HL-60 (cell line): ENCODE results near the gene LRCOL1.

ENCODE experiments used
- DNase-seq, 2 experiments: peaks; one replicate each; pipeline ENCODE4 v3.0.0-alpha.2; 2010 to 2020; ENCODE audit warnings: low read depth in 1 of 2, low spot score in 1 of 2
- H3K27ac ChIP-seq: fragments of 250-450 bp; sonication (Bioruptor Pico); replicated peaks from 2 replicates; pipeline ENCODE4 v1.5.1; 2020; ENCODE audit warnings: mild to moderate bottlenecking, moderate library complexity
- H3K27me3 ChIP-seq: fragments of 250-450 bp; sonication (Bioruptor Pico); 2 replicates; pipeline ENCODE4 v1.5.1; 2021; ENCODE audit warnings: mild to moderate bottlenecking, moderate library complexity; ENCODE audit not compliant: insufficient read depth, poor library complexity, severe bottlenecking
- H3K4me3 ChIP-seq: replicated peaks from 2 replicates; pipeline ENCODE4 v1.5.1; 2011; ENCODE audit warnings: mild to moderate bottlenecking, control low read depth, low read length; ENCODE audit not compliant: insufficient read depth
- GABPA ChIP-seq: IDR thresholded peaks from 2 replicates; pipeline ENCODE4 v1.6.1; 2012; ENCODE audit warnings: low read depth
- POLR2AphosphoS5 ChIP-seq: IDR thresholded peaks from 2 replicates; pipeline ENCODE4 v1.6.1; 2012; ENCODE audit warnings: low read depth
- REST ChIP-seq: IDR thresholded peaks from 2 replicates; pipeline ENCODE4 v1.6.1; 2012; ENCODE audit warnings: low read depth; ENCODE audit not compliant: insufficient replicate concordance
- SPI1 ChIP-seq: IDR thresholded peaks from 2 replicates; pipeline ENCODE4 v1.6.1; 2012; ENCODE audit warnings: low read depth, mild to moderate bottlenecking, borderline replicate concordance
- TF ChIP-seq, protein P1 (sequence below): IDR thresholded peaks from one replicate; pipeline ENCODE4 v1.5.1; 2011; ENCODE audit warnings: low read length, control low read depth, inconsistent platforms; ENCODE audit not compliant: insufficient read depth

LRCOL1 gene

DNA sequence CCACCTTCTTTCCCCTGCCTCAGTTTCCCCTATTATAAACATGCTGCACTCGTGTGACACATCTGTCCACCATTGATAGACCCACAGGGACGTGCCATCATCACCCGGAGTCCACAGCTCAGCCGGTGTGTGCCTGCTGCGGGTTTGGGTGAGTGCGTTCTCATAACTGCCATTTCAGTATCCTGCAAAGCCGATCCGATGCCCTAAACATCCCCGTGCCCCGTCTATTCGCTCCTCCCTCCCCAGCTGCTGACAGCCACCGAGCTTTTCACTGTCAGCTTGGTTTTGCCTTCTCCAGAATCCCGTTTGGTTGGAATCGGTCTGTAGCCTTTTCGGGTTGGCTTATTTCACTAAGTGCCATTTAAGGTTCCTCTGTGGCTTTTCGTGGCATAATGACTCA, 3.9 kb downstream of the LRCOL1 start:
- DNase-seq, result no peak
- Histone ChIP-seq H3K27me3 (peaks cover 66% of the 10 kb centered on the region), H3K27ac (no peak overlapping the region), H3K4me3 (no peak overlapping the region)
- no peak for TF ChIP-seq REST
- TF ChIP-seq, protein P1, sequence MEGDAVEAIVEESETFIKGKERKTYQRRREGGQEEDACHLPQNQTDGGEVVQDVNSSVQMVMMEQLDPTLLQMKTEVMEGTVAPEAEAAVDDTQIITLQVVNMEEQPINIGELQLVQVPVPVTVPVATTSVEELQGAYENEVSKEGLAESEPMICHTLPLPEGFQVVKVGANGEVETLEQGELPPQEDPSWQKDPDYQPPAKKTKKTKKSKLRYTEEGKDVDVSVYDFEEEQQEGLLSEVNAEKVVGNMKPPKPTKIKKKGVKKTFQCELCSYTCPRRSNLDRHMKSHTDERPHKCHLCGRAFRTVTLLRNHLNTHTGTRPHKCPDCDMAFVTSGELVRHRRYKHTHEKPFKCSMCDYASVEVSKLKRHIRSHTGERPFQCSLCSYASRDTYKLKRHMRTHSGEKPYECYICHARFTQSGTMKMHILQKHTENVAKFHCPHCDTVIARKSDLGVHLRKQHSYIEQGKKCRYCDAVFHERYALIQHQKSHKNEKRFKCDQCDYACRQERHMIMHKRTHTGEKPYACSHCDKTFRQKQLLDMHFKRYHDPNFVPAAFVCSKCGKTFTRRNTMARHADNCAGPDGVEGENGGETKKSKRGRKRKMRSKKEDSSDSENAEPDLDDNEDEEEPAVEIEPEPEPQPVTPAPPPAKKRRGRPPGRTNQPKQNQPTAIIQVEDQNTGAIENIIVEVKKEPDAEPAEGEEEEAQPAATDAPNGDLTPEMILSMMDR, result no peak
- TF ChIP-seq POLR2AphosphoS5, result no peak
- TF ChIP-seq SPI1, result no peak

- H3K27me3 ChIP-seq, result peaks cover 72% of the 10 kb centered on the region
Observed at GRCh38 chr12:132605892-132606291, 4.5 kb downstream of the LRCOL1 start.

DNA sequence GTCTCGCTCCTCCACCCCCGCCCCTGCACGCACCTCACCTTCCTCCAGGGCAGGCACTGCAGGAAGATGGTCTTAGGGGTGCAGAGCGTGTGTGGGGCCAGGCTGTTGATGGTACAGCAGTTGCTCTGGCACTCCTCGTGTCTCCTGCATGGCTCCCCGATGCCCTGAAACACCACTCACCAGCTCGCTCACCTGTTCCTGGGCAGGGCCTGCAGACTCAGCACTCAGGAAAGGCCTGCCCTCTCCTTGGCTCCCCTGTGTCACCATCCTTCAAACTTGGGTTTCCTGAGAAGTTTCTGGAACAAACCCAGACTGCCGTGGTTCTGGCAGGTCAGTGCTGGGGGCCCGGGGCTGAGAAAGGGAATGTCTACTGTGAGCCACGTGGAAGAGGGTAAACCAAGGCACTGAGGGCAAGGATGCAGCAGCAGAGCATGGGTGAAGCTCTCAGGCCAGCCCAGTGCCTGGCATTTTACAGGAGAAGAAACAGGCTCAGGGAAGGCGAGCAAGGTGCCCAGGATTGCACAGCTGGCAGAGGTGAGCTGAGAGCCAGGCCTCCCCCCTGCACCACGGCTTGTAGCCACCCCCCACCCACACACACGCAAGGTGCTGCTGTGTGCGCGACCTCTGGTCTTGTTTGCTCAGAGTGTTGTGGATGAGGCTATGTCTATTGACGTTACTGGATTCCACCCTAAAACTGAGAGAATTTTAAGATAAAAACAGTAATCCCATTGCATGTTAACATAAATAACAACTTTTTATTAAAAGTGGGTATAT, 5.5 kb downstream of the LRCOL1 start:
- peaks cover 66% of the 10 kb centered on the region for H3K27me3 ChIP-seq
- DNase-seq, result no peak
- TF ChIP-seq REST (no peak), GABPA (no peak), SPI1 (no peak), POLR2AphosphoS5 (no peak)
- TF ChIP-seq, protein P1, result no peak
- no peak overlapping the region for H3K27ac ChIP-seq
- no peak overlapping the region for H3K4me3 ChIP-seq

More at GRCh38 chr12:132605892-132606291, 4.5 kb downstream of the LRCOL1 start:
- no peak overlapping the region for H3K27ac ChIP-seq
- H3K4me3 ChIP-seq, result no peak overlapping the region
- no peak for DNase-seq
- TF ChIP-seq, protein P1, result no peak
- no peak for TF ChIP-seq REST
